Liver (tissue), 9 donors: ENCODE data around the gene TNFSF10. TPM values are rescaled to one million over a fixed set of nuclear protein-coding genes. Genes with fewer than 3 reads are reported as not detected.

Source experiments
- DNase-seq: peaks from one replicate; pipeline ENCODE4 v3.0.0-alpha.2; 2017; ENCODE audit warnings: low spot score
- H3K27ac ChIP-seq, 2 donors: one replicate each; pipeline ENCODE4 v1.7.0; 2013; ENCODE audit warnings: inconsistent platforms in 2 of 2, low read length in 2 of 2, control low read depth in 1 of 2, low read depth in 1 of 2, mild to moderate bottlenecking in 1 of 2
- H3K27me3 ChIP-seq, 4 donors: one replicate each; pipeline versions ENCODE4 v1.6.1 to v1.7.0; 2013; ENCODE audit warnings: low read length in 3 of 4, inconsistent platforms in 1 of 4, mild to moderate bottlenecking in 1 of 4, moderate library complexity in 1 of 4; ENCODE audit not compliant: control insufficient read depth in 4 of 4, insufficient read depth in 4 of 4
- H3K36me3 ChIP-seq, 4 donors: one replicate each; pipeline versions ENCODE4 v1.6.1 to v1.7.0; 2013; ENCODE audit warnings: low read length in 3 of 4, mild to moderate bottlenecking in 3 of 4, low read depth in 1 of 4, moderate library complexity in 1 of 4; ENCODE audit not compliant: control insufficient read depth in 4 of 4, insufficient read depth in 3 of 4
- H3K4me1 ChIP-seq, 4 donors: one replicate each; pipeline versions ENCODE4 v1.6.1 to v1.7.0; 2013; ENCODE audit warnings: low read length in 3 of 4, mild to moderate bottlenecking in 3 of 4, moderate library complexity in 1 of 4; ENCODE audit not compliant: control insufficient read depth in 4 of 4, insufficient read depth in 4 of 4
- H3K4me3 ChIP-seq, 3 donors: one replicate each; pipeline versions ENCODE4 v1.6.1 to v1.7.0; 2013; ENCODE audit warnings: low read length in 3 of 3, control low read depth in 1 of 3, low read depth in 1 of 3, mild to moderate bottlenecking in 1 of 3
- H3K9ac ChIP-seq, 2 donors: one replicate each; pipeline ENCODE4 v1.7.0; 2013; ENCODE audit warnings: low read length in 2 of 2, mild to moderate bottlenecking in 2 of 2, moderate library complexity in 2 of 2, control low read depth in 1 of 2, low read depth in 1 of 2
- H3K9me3 ChIP-seq, 4 donors: one replicate each; pipeline versions ENCODE4 v1.6.1 to v1.7.0; 2013; ENCODE audit warnings: low read length in 3 of 4; ENCODE audit not compliant: control insufficient read depth in 4 of 4
- ATF3 ChIP-seq: IDR thresholded peaks from 2 replicates; pipeline ENCODE4 v1.6.1; 2016; ENCODE audit warnings: antibody characterized with exemption
- CTCF ChIP-seq: fragments of 150-350 bp; IDR thresholded peaks from 2 replicates; pipeline ENCODE4 v1.5.1; 2017; ENCODE audit warnings: improper control_type of control experiment, low read depth, low read length; ENCODE audit not compliant: missing input control
- EGR1 ChIP-seq, 2 donors: IDR thresholded peaks; 2 replicates each; pipeline ENCODE4 v1.6.1; 2016 to 2018; ENCODE audit warnings: antibody characterized with exemption in 2 of 2, low read depth in 2 of 2
- FOXA1 ChIP-seq: IDR thresholded peaks from 2 replicates; pipeline ENCODE4 v1.6.1; 2016; ENCODE audit warnings: antibody characterized with exemption
- FOXA2 ChIP-seq: IDR thresholded peaks from 2 replicates; pipeline ENCODE4 v1.6.1; 2016; ENCODE audit warnings: antibody characterized with exemption
- GABPA ChIP-seq, 2 donors: IDR thresholded peaks in 1 of 2; conservative IDR thresholded peaks in 1 of 2; 2 replicates each; pipeline ENCODE4 v1.6.1; 2016; ENCODE audit warnings: antibody characterized with exemption in 2 of 2, mild to moderate bottlenecking in 1 of 2, moderate library complexity in 1 of 2
- HNF4A ChIP-seq, 2 donors: conservative IDR thresholded peaks; 2 replicates each; pipeline ENCODE4 v1.6.1; 2016; ENCODE audit warnings: antibody characterized with exemption in 2 of 2, mild to moderate bottlenecking in 2 of 2
- HNF4G ChIP-seq: IDR thresholded peaks from 2 replicates; pipeline ENCODE4 v1.6.1; 2016; ENCODE audit warnings: antibody characterized with exemption
- JUND ChIP-seq, 2 donors: IDR thresholded peaks; 2 replicates each; pipeline ENCODE4 v1.6.1; 2016; ENCODE audit warnings: antibody characterized with exemption in 2 of 2
- MAX ChIP-seq: IDR thresholded peaks from 2 replicates; pipeline ENCODE4 v1.6.1; 2016; ENCODE audit warnings: antibody characterized with exemption
- NR2F2 ChIP-seq: IDR thresholded peaks from 2 replicates; pipeline ENCODE4 v1.6.1; 2016; ENCODE audit warnings: antibody characterized with exemption
- RAD21 ChIP-seq, 2 donors: IDR thresholded peaks; 2 replicates each; pipeline ENCODE4 v1.6.1; 2016; ENCODE audit warnings: antibody characterized with exemption in 2 of 2, mild to moderate bottlenecking in 2 of 2
- REST ChIP-seq: IDR thresholded peaks from 2 replicates; pipeline ENCODE4 v1.6.1; 2016; ENCODE audit warnings: antibody characterized with exemption, mild to moderate bottlenecking
- RXRA ChIP-seq, 2 donors: IDR thresholded peaks; 2 replicates each; pipeline ENCODE4 v1.6.1; 2017 to 2018; ENCODE audit warnings: antibody characterized with exemption in 2 of 2, mild to moderate bottlenecking in 1 of 2
- SP1 ChIP-seq: IDR thresholded peaks from 2 replicates; pipeline ENCODE4 v1.6.1; 2018; ENCODE audit warnings: antibody characterized with exemption, mild to moderate bottlenecking
- TAF1 ChIP-seq: conservative IDR thresholded peaks from 2 replicates; pipeline ENCODE4 v1.6.1; 2016; ENCODE audit warnings: antibody characterized with exemption, mild to moderate bottlenecking
- YY1 ChIP-seq: IDR thresholded peaks from 2 replicates; pipeline ENCODE4 v1.6.1; 2016; ENCODE audit warnings: antibody characterized with exemption, mild to moderate bottlenecking
- ZBTB33 ChIP-seq: IDR thresholded peaks from 2 replicates; pipeline ENCODE4 v1.6.1; 2016; ENCODE audit warnings: antibody characterized with exemption
- WGBS: extraction: QIAGEN DNeasy Blood & Tissue Kit; methylation state at CpG from one replicate; pipeline ENCODE4 v1.1.7; 2013; 5-methylcytosine and 5-hydroxymethylcytosine counted together
- polyA plus RNA-seq, 2 donors: library from polyadenylated mRNA; stranded (reverse) in 1 of 2; unstranded in 1 of 2; fragments of 200-250 nt in 1 of 2; fragments of >200 nt in 1 of 2; fragmentation: Nextera tagmentation in 1 of 2; extraction: Ambion mirVana in 1 of 2; gene quantifications; one replicate each; pipeline versions ENCODE4 v1.2.1 to v1.2.3, GENCODE V29; 2013 to 2015
- total RNA-seq, 2 donors: library from RNA; depleted of rRNA; stranded (reverse); fragments of >200 nt; gene quantifications; one replicate each; pipeline ENCODE4 v1.2.3, GENCODE V29; 2014
- donor health status: healthy.
- donor health status: healthy.
- donor health status: healthy.
- donor health status: healthy.
- donor health status: healthy.

Gene TNFSF10
- total and polyA plus RNA-seq, 4 donors, result 16.2 to 67.1 (median 37.5) TPM

- DNase-seq, result no peak
- H3K27me3 ChIP-seq, result no peaks in the 10 kb centered on the region
- peaks cover 0 to 23% (median 8%) of the 10 kb centered on the region in 4 donors for H3K4me1 ChIP-seq
- TF ChIP-seq TAF1 (no peak), ZBTB33 (no peak), NR2F2 (no peak), REST (no peak), EGR1 (IDR thresholded peaks at IDR 0.05; ENCODE audit: low read depth in 2 of 2) (no peak), SP1 (no peak), YY1 (no peak), GABPA (IDR thresholded peaks at IDR 0.05 in 1 of 2, conservative IDR thresholded peaks at IDR 0.05 in 1 of 2) (no peak), JUND (IDR thresholded peaks at IDR 0.05) (no peak), HNF4G (no peak), FOXA1 (no peak), RAD21 (IDR thresholded peaks at IDR 0.05) (no peak), ATF3 (no peak)
- H3K27ac ChIP-seq, result peak overlapping the region in 1 of 2 donors; percentile 13
- H3K4me3 ChIP-seq, result no peak overlapping the region
- no peaks in the 10 kb centered on the region for H3K36me3 ChIP-seq
- 87% methylated on average over 3 of the region's 3 CpGs for WGBS
- no peak overlapping the region for H3K9ac ChIP-seq
- H3K9me3 ChIP-seq, result no peaks in the 10 kb centered on the region
Observed at GRCh38 chr3:172538368-172539151, 15.3 kb upstream of the TNFSF10 start.

- H3K4me3 ChIP-seq, result no peak overlapping the region
- no peak for DNase-seq
- no peaks in the 10 kb centered on the region for H3K9me3 ChIP-seq
- peaks cover 0 to 17% (median 8%) of the 10 kb centered on the region in 4 donors for H3K4me1 ChIP-seq
- no peak overlapping the region for H3K9ac ChIP-seq
- 60% methylated on average over 3 of the region's 3 CpGs for WGBS
- H3K36me3 ChIP-seq, result no peaks in the 10 kb centered on the region
- no peaks in the 10 kb centered on the region for H3K27me3 ChIP-seq
- H3K27ac ChIP-seq, result peak overlapping the region in 1 of 2 donors; percentile 16
- TF ChIP-seq RAD21 (IDR thresholded peaks at IDR 0.05) (no peak), MAX (no peak), ATF3 (no peak), HNF4G (no peak), REST (no peak), RXRA (IDR thresholded peaks at IDR 0.05) (no peak), JUND (IDR thresholded peaks at IDR 0.05) (no peak), GABPA (IDR thresholded peaks at IDR 0.05 in 1 of 2, conservative IDR thresholded peaks at IDR 0.05 in 1 of 2) (no peak), CTCF (no peak), FOXA2 (no peak), HNF4A (conservative IDR thresholded peaks at IDR 0.05) (no peak)
Observed at GRCh38 chr3:172537507-172538158, 14.4 kb upstream of the TNFSF10 start.
